ENCODE data around the gene SHROOM1. TPM values are rescaled to one million over a fixed set of nuclear protein-coding genes. Genes with fewer than 3 reads are reported as not detected.

Gene SHROOM1
- total and polyA plus RNA-seq, 9 of the 15 experiments (the other 6 are each of a cell fraction or from before 2014, with no cell fraction given), result 0.44 to 26.5 (median 11.9) TPM

- TF ChIP-seq, protein P1, sequence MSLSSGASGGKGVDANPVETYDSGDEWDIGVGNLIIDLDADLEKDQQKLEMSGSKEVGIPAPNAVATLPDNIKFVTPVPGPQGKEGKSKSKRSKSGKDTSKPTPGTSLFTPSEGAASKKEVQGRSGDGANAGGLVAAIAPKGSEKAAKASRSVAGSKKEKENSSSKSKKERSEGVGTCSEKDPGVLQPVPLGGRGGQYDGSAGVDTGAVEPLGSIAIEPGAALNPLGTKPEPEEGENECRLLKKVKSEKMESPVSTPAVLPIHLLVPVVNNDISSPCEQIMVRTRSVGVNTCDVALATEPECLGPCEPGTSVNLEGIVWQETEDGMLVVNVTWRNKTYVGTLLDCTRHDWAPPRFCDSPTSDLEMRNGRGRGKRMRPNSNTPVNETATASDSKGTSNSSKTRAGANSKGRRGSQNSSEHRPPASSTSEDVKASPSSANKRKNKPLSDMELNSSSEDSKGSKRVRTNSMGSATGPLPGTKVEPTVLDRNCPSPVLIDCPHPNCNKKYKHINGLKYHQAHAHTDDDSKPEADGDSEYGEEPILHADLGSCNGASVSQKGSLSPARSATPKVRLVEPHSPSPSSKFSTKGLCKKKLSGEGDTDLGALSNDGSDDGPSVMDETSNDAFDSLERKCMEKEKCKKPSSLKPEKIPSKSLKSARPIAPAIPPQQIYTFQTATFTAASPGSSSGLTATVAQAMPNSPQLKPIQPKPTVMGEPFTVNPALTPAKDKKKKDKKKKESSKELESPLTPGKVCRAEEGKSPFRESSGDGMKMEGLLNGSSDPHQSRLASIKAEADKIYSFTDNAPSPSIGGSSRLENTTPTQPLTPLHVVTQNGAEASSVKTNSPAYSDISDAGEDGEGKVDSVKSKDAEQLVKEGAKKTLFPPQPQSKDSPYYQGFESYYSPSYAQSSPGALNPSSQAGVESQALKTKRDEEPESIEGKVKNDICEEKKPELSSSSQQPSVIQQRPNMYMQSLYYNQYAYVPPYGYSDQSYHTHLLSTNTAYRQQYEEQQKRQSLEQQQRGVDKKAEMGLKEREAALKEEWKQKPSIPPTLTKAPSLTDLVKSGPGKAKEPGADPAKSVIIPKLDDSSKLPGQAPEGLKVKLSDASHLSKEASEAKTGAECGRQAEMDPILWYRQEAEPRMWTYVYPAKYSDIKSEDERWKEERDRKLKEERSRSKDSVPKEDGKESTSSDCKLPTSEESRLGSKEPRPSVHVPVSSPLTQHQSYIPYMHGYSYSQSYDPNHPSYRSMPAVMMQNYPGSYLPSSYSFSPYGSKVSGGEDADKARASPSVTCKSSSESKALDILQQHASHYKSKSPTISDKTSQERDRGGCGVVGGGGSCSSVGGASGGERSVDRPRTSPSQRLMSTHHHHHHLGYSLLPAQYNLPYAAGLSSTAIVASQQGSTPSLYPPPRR (CRISPR knock-in tag; IDR thresholded peaks at IDR 0.05; ENCODE audit: borderline replicate concordance), result no peak
- TF ChIP-seq MITF (IDR thresholded peaks at IDR 0.05) (no peak), ZNF311 (CRISPR knock-in tag; IDR thresholded peaks at IDR 0.05) (no peak), ZFP36 (IDR thresholded peaks at IDR 0.05; ENCODE audit: low read depth, low read length, partially characterized antibody) (no peak), RBBP5 (IDR thresholded peaks at IDR 0.05; ENCODE audit: borderline replicate concordance, insufficient read depth, low read length, poor library complexity, severe bottlenecking) (no peak)
- TF ChIP-seq, protein P2, sequence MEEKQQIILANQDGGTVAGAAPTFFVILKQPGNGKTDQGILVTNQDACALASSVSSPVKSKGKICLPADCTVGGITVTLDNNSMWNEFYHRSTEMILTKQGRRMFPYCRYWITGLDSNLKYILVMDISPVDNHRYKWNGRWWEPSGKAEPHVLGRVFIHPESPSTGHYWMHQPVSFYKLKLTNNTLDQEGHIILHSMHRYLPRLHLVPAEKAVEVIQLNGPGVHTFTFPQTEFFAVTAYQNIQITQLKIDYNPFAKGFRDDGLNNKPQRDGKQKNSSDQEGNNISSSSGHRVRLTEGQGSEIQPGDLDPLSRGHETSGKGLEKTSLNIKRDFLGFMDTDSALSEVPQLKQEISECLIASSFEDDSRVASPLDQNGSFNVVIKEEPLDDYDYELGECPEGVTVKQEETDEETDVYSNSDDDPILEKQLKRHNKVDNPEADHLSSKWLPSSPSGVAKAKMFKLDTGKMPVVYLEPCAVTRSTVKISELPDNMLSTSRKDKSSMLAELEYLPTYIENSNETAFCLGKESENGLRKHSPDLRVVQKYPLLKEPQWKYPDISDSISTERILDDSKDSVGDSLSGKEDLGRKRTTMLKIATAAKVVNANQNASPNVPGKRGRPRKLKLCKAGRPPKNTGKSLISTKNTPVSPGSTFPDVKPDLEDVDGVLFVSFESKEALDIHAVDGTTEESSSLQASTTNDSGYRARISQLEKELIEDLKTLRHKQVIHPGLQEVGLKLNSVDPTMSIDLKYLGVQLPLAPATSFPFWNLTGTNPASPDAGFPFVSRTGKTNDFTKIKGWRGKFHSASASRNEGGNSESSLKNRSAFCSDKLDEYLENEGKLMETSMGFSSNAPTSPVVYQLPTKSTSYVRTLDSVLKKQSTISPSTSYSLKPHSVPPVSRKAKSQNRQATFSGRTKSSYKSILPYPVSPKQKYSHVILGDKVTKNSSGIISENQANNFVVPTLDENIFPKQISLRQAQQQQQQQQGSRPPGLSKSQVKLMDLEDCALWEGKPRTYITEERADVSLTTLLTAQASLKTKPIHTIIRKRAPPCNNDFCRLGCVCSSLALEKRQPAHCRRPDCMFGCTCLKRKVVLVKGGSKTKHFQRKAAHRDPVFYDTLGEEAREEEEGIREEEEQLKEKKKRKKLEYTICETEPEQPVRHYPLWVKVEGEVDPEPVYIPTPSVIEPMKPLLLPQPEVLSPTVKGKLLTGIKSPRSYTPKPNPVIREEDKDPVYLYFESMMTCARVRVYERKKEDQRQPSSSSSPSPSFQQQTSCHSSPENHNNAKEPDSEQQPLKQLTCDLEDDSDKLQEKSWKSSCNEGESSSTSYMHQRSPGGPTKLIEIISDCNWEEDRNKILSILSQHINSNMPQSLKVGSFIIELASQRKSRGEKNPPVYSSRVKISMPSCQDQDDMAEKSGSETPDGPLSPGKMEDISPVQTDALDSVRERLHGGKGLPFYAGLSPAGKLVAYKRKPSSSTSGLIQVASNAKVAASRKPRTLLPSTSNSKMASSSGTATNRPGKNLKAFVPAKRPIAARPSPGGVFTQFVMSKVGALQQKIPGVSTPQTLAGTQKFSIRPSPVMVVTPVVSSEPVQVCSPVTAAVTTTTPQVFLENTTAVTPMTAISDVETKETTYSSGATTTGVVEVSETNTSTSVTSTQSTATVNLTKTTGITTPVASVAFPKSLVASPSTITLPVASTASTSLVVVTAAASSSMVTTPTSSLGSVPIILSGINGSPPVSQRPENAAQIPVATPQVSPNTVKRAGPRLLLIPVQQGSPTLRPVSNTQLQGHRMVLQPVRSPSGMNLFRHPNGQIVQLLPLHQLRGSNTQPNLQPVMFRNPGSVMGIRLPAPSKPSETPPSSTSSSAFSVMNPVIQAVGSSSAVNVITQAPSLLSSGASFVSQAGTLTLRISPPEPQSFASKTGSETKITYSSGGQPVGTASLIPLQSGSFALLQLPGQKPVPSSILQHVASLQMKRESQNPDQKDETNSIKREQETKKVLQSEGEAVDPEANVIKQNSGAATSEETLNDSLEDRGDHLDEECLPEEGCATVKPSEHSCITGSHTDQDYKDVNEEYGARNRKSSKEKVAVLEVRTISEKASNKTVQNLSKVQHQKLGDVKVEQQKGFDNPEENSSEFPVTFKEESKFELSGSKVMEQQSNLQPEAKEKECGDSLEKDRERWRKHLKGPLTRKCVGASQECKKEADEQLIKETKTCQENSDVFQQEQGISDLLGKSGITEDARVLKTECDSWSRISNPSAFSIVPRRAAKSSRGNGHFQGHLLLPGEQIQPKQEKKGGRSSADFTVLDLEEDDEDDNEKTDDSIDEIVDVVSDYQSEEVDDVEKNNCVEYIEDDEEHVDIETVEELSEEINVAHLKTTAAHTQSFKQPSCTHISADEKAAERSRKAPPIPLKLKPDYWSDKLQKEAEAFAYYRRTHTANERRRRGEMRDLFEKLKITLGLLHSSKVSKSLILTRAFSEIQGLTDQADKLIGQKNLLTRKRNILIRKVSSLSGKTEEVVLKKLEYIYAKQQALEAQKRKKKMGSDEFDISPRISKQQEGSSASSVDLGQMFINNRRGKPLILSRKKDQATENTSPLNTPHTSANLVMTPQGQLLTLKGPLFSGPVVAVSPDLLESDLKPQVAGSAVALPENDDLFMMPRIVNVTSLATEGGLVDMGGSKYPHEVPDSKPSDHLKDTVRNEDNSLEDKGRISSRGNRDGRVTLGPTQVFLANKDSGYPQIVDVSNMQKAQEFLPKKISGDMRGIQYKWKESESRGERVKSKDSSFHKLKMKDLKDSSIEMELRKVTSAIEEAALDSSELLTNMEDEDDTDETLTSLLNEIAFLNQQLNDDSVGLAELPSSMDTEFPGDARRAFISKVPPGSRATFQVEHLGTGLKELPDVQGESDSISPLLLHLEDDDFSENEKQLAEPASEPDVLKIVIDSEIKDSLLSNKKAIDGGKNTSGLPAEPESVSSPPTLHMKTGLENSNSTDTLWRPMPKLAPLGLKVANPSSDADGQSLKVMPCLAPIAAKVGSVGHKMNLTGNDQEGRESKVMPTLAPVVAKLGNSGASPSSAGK (IDR thresholded peaks at IDR 0.05), result no peak
These were observed 56.7 kb downstream of the SHROOM1 start (continued) for GRCh38 chr5:132773601-132774355.

Measured in K562 (cell line).